Activated T-helper 1 cell treated with anti-CD3 and anti-CD28 coated beads, Interleukin-12 subunit alpha, Interleukin-12 subunit beta, Interleukin-2, Interleukin-4 antibody, amounts not matched to agents 30 ng/mL and 10 ng/mL and 1 ng/mL, durations not matched to agents 14 hours and 24 hours and 36 hours (primary cell): ENCODE measurements around the gene VRK1. TPM values are rescaled to one million over a fixed set of nuclear protein-coding genes. Genes with fewer than 3 reads are reported as not detected.
"Not testable (repeated sequence)": the region's sequence is repeated elsewhere in the genome, so short reads cannot be mapped to it uniquely, and the experiment has no call there.

ENCODE experiments used
- DNase-seq: peaks from one replicate; pipeline ENCODE4 v3.0.0; 2021; ENCODE audit warnings: low spot score
- H3K27ac Mint-ChIP-seq: one replicate; pipeline ENCODE4 v1.8.0; 2021; ENCODE audit warnings: mild to moderate bottlenecking, mixed read lengths
- H3K27me3 Mint-ChIP-seq: one replicate; pipeline ENCODE4 v1.8.0; 2022; ENCODE audit warnings: mild to moderate bottlenecking, moderate library complexity, mixed read lengths; ENCODE audit not compliant: insufficient read depth
- H3K36me3 Mint-ChIP-seq: one replicate; pipeline ENCODE4 v1.8.0; 2021; ENCODE audit warnings: low read depth, mixed read lengths
- H3K4me1 Mint-ChIP-seq: one replicate; pipeline ENCODE4 v1.8.0; 2021; ENCODE audit warnings: low read depth, mixed read lengths
- H3K4me3 Mint-ChIP-seq: one replicate; pipeline ENCODE4 v1.8.0; 2021; ENCODE audit warnings: mild to moderate bottlenecking, moderate library complexity, mixed read lengths
- H3K9me3 Mint-ChIP-seq: one replicate; pipeline ENCODE4 v1.8.0; 2021; ENCODE audit warnings: mixed read lengths
- intact Hi-C: fragments of 100-400 bp; cut with micrococcal nuclease; formaldehyde crosslinking; loops from one replicate; pipeline ENCODE4 v1.15.1; 2024
- total RNA-seq: library from RNA; stranded (reverse); gene quantifications from 2 replicates; pipeline ENCODE4 v1.2.3, GENCODE V29; 2022

Gene VRK1
- total RNA-seq, 1 donor from 2014 or later: 79.4 TPM

DNA sequence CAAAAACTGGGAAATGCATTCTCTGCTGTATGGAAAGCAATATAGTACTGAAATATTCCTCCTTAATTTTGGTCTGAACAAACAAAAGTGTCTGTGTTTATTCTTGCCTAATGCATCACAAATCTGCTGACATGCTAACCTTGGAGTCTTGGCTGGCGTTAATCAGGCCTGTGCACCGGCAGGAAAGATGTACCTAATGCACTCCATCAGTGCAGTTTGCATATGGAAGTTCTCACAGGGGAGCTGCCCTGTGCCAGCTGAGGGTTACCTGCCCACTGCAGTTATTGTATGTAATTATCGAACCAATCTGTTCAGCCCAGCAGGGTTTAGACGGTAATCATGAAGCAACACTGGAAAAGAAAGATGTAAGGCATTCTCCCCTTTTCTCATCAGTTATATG is 76.9 kb downstream of the VRK1 start:
- intact Hi-C loops: no loop called here
- Mint-ChIP-seq H3K27me3 (no peaks in the 10 kb centered on the region), H3K4me3 (no peak overlapping the region), H3K36me3 (peaks cover 23% of the 10 kb centered on the region), H3K4me1 (no peaks in the 10 kb centered on the region), H3K27ac (no peak overlapping the region), H3K9me3 (no peaks in the 10 kb centered on the region)
- no peak for DNase-seq

DNA sequence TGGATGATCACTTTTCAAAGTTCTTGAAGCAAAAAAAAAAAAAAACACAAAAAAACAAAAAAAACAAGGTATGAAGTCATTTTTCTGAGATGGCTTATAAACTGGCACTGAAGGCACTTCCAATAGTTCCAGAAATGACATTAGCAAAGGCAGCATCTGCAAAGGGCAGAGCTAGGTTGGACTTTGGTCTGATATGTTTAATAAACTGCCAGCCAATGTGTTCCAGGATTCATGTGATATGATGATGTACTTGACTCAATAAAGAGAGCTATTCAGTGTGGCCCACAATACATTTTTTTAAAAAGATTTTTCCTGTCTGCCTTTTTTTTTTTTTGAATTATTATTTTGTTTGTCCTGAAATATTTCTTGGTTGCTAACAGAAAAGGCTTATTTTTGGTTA is 79.6 kb downstream of the VRK1 start:
- Mint-ChIP-seq H3K4me3 (no peak overlapping the region), H3K27me3 (no peaks in the 10 kb centered on the region), H3K27ac (no peak overlapping the region), H3K36me3 (peaks cover 27% of the 10 kb centered on the region), H3K9me3 (no peaks in the 10 kb centered on the region), H3K4me1 (no peaks in the 10 kb centered on the region)
- DNase-seq: no peak
- intact Hi-C loops: no loop called here

DNA sequence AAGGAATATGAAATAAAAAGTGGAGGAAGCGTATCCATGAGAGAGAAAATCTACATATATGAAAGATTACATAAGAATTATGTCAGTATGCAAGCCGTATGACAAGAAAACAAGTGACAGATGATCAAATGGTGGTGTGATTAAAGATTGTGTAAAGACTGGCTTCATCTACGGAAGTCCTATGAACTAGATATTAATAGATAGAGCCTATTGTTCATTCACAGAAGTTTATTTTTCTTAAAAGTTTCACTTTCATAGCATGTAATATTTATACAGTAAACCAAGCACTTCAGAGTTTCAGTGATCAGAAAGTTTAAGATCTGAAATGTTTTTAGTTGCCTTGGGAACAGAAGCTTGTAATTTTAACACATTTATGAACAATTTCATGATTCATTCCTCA is 84.5 kb downstream of the VRK1 start:
- peaks cover 30% of the 10 kb centered on the region for H3K36me3 Mint-ChIP-seq
- H3K9me3 Mint-ChIP-seq: no peaks in the 10 kb centered on the region
- H3K27ac Mint-ChIP-seq: no peak overlapping the region
- H3K27me3 Mint-ChIP-seq: no peaks in the 10 kb centered on the region
- no peaks in the 10 kb centered on the region for H3K4me1 Mint-ChIP-seq
- intact Hi-C loops: no loop called here
- DNase-seq: no peak
- H3K4me3 Mint-ChIP-seq: no peak overlapping the region

DNA sequence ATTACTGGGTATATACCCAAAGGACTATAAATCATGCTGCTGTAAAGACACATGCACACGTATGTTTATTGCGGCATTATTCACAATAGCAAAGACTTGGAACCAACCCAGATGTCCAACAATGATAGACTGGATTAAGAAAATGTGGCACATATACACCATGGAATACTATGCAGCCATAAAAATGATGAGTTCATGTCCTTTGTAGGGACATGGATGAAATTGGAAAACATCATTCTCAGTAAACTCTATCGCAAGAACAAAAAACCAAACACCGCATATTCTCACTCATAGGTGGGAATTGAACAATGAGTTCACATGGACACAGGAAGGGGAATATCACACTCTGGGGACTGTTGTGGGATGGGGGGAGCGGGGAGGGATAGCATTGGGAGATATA is 86.8 kb downstream of the VRK1 start:
- H3K4me3 Mint-ChIP-seq, H3K9me3 Mint-ChIP-seq, H3K27me3 Mint-ChIP-seq, intact Hi-C loops, H3K27ac Mint-ChIP-seq, DNase-seq, H3K4me1 Mint-ChIP-seq: not testable (repeated sequence)
- peaks cover 26% of the 10 kb centered on the region for H3K36me3 Mint-ChIP-seq

DNA sequence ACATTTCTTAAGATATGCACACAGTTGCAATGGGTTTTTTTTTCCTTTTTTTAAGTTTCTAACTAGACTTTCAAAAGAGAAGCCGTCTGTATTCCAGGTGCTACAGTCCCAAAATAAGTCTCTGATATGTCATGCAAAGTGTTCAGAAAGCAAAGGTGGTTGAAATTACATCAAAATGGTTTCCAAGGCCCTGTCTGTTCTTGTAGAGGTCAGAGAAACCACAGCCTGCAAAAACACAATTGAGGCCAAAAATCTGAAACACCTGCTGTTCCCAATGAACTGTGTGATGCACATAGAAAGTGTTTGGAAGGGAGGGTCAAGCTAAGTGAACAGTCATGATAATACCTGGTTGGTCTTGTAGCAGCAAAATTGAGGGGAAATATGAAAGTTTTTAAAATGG is 91.0 kb downstream of the VRK1 start:
- Mint-ChIP-seq H3K27ac (no peak overlapping the region), H3K36me3 (peaks cover 10% of the 10 kb centered on the region), H3K4me3 (no peak overlapping the region), H3K4me1 (peaks cover 7% of the 10 kb centered on the region), H3K9me3 (no peaks in the 10 kb centered on the region), H3K27me3 (no peaks in the 10 kb centered on the region)
- intact Hi-C loops: no loop called here
- DNase-seq: no peak

DNA sequence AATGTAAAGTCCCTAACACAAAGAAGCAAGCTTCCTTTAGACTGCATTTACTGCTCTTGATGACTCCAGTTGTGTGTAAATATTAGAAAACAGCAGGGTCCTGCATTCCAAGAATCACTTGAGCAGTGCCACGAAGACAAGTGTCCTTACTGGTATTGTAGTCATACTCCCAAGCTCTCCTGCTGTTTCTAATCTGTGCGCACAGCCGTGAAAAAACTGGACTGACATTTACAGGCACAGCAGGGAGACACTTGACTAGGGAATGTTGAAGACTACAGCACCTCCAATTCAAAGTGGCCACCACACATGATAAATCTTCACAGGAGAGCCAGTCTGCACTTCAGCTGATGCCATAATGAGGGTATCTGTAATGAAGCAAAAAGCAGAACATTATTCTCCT is 91.4 kb downstream of the VRK1 start:
- Mint-ChIP-seq H3K27ac (no peak overlapping the region), H3K36me3 (peaks cover 10% of the 10 kb centered on the region), H3K4me1 (peaks cover 7% of the 10 kb centered on the region), H3K9me3 (no peaks in the 10 kb centered on the region), H3K4me3 (no peak overlapping the region), H3K27me3 (no peaks in the 10 kb centered on the region)
- DNase-seq: no peak
- intact Hi-C loops: no loop called here

DNA sequence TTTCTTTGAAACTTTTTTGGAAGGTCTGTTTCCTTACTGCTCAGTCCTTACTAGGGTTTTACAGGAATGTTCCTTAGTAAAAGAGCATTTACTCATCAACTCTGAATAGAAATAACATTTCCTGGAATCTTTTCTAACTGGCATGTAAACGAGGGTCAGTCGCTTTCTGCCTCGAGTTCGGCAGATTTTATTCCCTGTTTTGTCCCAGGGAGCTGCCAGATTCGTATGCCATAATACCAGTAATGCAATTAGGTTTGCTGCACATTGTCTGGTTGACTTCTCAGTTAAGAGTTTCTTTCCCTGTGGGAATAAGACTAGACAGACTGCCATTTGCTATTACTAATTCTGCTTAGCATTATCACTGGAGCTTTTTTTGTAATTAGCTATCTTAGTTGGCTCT is 91.9 kb downstream of the VRK1 start:
- no peak for DNase-seq
- Mint-ChIP-seq H3K36me3 (peaks cover 9% of the 10 kb centered on the region), H3K27me3 (no peaks in the 10 kb centered on the region), H3K4me1 (peaks cover 12% of the 10 kb centered on the region), H3K9me3 (no peaks in the 10 kb centered on the region), H3K27ac (no peak overlapping the region), H3K4me3 (no peak overlapping the region)
- intact Hi-C loops: no loop called here

DNA sequence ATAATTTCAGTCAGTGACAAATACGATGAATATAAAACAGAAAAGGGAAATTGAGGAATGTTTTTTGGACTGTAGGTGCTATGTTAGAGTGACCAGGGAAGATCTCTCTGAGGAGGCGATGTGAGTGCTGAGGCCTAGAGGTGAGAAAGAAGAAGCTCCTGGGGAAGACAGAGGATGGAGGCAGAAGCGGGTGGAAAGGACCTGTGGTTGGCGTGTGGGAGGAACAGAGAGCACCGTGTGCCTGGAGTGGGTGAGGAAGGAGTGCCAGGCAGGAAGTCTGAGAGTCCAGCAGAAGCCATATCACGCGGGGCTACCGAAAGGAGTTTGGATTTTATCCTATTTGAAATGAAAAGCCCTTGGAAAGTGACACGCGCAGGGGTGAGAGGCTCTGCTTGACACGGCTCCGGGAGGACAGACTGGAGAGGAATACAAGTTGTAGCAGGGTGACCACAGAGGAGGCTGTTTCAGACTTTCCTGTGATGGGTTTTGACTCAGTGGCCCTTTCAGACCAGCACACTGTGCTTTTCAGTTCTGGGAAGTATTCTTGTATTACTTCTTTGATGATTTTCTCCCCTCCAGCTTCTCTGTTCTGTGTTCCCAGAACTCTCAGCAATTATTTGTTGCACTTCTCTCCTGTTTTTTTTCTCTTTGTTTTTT is 96.9 kb downstream of the VRK1 start:
- Mint-ChIP-seq H3K4me3 (no peak overlapping the region), H3K4me1 (peaks cover 14% of the 10 kb centered on the region), H3K36me3 (peaks cover 3% of the 10 kb centered on the region), H3K27ac (peak overlapping the region; percentile 56), H3K27me3 (no peaks in the 10 kb centered on the region), H3K9me3 (no peaks in the 10 kb centered on the region)
- intact Hi-C loops: no loop called here
- no peak for DNase-seq

DNA sequence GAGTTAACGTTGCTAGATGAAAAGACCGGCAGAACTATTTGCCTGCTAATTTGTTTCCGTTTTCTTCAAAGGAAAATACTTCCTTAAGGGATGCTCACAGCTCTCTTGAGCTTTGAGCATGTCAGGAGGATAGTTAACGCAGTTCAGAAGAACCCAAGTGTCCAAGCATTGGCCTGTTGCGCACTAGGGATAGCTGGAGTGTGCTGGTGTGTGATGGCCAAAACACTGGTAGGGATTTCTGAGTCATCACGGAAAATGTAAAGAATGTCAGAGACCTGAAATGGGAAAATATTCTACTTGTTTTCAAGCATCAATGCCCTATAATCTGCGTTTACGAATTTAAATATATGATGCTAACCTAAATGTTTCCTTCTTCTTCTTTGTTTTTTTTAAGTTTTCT is 97.8 kb downstream of the VRK1 start:
- no peak overlapping the region for H3K27ac Mint-ChIP-seq
- H3K4me3 Mint-ChIP-seq: no peak overlapping the region

DNA sequence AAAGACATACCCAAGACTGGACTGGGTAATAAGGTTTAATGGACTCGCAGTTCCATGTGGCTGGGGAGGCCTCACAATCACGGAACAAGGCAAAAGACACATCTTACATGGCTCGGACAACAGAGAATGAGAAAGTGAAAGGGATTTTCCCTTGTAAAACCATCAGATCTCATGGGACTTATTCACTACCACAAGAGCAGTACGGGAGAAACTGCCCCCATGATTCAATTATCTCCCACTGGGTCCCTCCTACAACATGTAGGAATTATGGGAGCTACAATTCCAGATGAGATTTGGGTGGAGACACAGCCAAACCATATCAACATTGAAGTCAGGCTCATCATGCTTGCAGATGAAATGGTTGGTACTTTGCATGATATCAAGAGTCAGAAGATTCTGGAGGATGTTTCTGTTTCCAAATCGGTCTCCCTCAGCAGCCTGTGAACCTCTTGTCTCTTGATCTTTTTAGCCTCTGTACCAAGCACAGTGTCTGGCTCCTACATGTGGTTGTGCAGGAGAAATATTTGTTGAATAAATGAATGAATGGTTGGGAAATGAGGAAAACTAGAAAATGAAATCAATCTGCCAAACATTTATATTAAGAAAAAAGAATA is 98.6 kb downstream of the VRK1 start:
- Mint-ChIP-seq H3K4me1 (peaks cover 14% of the 10 kb centered on the region), H3K4me3 (no peak overlapping the region), H3K27ac (no peak overlapping the region), H3K27me3 (no peaks in the 10 kb centered on the region), H3K9me3 (no peaks in the 10 kb centered on the region), H3K36me3 (peaks cover 2% of the 10 kb centered on the region)
- intact Hi-C loops: no loop called here
- DNase-seq: no peak

More for the DNA sequence above, 97.8 kb downstream of the VRK1 start:
- H3K36me3 Mint-ChIP-seq: peaks cover 2% of the 10 kb centered on the region
- peaks cover 14% of the 10 kb centered on the region for H3K4me1 Mint-ChIP-seq
- no peaks in the 10 kb centered on the region for H3K27me3 Mint-ChIP-seq
- no peaks in the 10 kb centered on the region for H3K9me3 Mint-ChIP-seq
- no peak for DNase-seq
- intact Hi-C loops: no loop called here

DNA sequence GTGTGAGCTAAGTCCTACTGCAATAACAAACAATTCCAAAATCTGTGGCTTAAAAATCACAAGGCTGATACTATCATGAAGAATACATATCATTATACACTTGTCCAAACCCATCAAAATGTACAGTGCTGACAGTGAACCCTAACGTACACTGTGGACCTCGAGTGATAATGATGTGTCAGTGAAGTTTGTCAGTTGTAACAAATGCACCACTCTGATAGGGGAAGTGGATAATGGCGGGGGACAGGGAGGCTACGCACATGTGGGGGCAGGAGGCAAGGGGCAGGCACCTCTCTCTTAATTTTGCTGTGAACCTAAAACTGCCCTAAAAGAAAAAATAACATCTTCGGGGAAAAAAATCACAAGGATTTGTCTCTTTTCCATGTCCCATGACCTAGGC is 100.0 kb downstream of the VRK1 start:
- no peak overlapping the region for H3K27ac Mint-ChIP-seq
- peaks cover 14% of the 10 kb centered on the region for H3K4me1 Mint-ChIP-seq
- no peaks in the 10 kb centered on the region for H3K9me3 Mint-ChIP-seq
- no peak for DNase-seq
- H3K4me3 Mint-ChIP-seq: no peak overlapping the region
- intact Hi-C loops: no loop called here
- peaks cover 2% of the 10 kb centered on the region for H3K36me3 Mint-ChIP-seq
- H3K27me3 Mint-ChIP-seq: no peaks in the 10 kb centered on the region

DNA sequence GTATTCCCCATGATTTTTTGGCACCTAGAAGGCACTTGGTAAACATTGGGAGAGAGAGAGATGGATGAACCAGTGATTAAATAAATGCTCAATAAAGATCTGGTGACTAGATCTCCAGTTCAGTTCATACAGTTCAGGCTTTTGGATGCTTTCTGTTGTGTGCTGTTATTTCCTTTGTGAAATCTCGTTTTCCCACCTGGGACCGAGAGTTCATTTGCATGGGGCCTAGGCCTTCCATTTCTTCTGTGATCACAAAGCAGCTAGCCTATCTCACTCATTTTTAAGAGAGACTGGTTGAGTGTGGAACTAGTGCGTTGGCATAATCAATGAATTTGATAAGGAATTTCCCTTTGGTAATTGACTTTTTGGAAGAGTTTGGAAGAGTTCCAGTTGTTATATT is 104.0 kb downstream of the VRK1 start:
- Mint-ChIP-seq H3K4me3 (no peak overlapping the region), H3K36me3 (peaks cover 2% of the 10 kb centered on the region), H3K9me3 (no peaks in the 10 kb centered on the region), H3K27ac (no peak overlapping the region), H3K4me1 (no peaks in the 10 kb centered on the region), H3K27me3 (no peaks in the 10 kb centered on the region)
- intact Hi-C loops: no loop called here
- DNase-seq: no peak

DNA sequence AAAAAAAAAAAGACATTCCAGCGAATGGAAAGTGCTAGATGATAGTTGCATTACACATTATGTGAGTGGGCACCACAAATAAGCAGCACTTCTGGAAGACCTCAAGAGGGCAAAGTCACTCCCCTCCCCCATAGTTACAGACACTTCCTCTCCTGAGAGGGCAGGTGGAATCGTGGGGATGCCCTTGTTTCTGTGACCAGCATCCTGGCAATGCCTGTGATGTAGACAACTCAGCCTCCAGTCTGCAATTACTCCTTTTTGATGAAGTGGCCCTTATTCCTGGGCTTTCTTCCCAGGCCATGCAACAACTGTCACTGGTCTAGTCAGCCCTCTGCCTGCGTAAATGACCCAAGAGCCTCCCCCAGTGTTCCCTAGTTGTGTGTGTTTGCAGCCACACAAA is 104.8 kb downstream of the VRK1 start:
- Mint-ChIP-seq H3K4me3 (no peak overlapping the region), H3K9me3 (no peaks in the 10 kb centered on the region), H3K36me3 (no peaks in the 10 kb centered on the region), H3K27ac (no peak overlapping the region), H3K27me3 (no peaks in the 10 kb centered on the region), H3K4me1 (no peaks in the 10 kb centered on the region)
- intact Hi-C loops: no loop called here
- no peak for DNase-seq
